Measurements from ENCODE around the gene SLC22A1. TPM values are rescaled to one million over a fixed set of nuclear protein-coding genes. Genes with fewer than 3 reads are reported as not detected.

Gene SLC22A1
- total RNA-seq, 2 experiments from 2014 or later: 0.31 to 1.1 TPM

GRCh38 chr6:160102399-160102798 lies 19.2 kb upstream of the SLC22A1 start:
- no peak overlapping the region for H3K4me3 Mint-ChIP-seq
- H3K9me3 Mint-ChIP-seq: no peaks in the 10 kb centered on the region
- peaks cover 52% of the 10 kb centered on the region for H3K36me3 Mint-ChIP-seq (ENCODE audit: low read depth)
- ChIA-PET CTCF (interaction anchor here (1.0 kb wide), 1 partner anchor 353 kb away, joined by 4 read pairs; no protein-coding TSS in a partner anchor), POLR2A (interaction anchor here (0.6 kb wide), 1 partner anchor 936 kb away, joined by 3 read pairs; no protein-coding TSS in a partner anchor)
- no peak for ATAC-seq
- intact Hi-C loops (cut with micrococcal nuclease): loop anchor here (10.0 kb wide), 1 partner anchor 238 kb away; no protein-coding TSS in a partner anchor
- H3K27me3 Mint-ChIP-seq: no peaks in the 10 kb centered on the region
- no peak for DNase-seq
- no peak overlapping the region for H3K27ac Mint-ChIP-seq
- no peak for TF ChIP-seq CTCF (IDR thresholded peaks at IDR 0.05)
- peaks cover 16% of the 10 kb centered on the region for H3K4me1 Mint-ChIP-seq (ENCODE audit: low read depth)

DNA sequence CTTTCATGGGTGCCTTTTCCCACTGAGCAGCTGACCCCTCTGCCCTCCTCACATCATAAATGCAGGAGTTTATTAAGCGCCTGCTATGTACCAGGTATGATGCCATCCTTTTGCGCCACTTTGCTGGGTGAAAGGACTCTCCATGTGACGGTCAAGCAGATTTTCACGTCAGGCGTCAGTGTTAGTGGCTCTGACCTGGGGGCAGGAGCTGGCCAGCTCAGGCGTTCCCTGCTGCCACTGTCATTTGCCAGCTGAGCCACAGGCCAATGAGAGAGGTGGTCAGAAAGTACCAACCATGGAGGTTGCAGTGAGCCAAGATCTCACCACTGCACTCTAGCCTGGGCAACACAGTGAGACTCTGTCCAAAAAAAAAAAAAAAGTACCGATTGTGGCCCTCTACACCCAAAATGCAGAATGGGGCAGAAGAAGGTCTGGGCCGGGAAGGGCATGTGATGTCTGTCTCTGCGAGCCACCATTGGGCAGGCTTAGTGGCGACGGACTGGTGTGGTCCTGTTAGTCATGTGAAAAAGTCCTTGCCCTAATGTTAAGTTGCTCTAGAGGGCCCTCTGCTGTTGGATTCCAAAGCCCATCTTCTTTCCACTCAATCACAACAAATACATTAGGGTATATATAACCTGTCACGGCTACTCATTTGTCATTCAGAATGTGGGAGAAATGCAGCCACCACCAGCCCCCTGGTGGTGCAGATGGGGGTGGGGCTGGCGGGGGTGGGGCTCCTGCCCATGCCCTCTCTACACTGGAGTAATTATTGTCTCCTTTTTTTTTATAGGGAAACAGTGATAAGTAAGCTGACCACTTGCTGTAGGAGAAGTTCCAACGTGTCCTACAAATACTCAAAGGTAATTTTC lies 18.4 kb upstream of the SLC22A1 start:
- Mint-ChIP-seq H3K4me1 (ENCODE audit: low read depth) (peaks cover 12% of the 10 kb centered on the region), H3K27ac (no peak overlapping the region), H3K36me3 (ENCODE audit: low read depth) (peaks cover 51% of the 10 kb centered on the region), H3K27me3 (no peaks in the 10 kb centered on the region), H3K9me3 (no peaks in the 10 kb centered on the region), H3K4me3 (no peak overlapping the region)
- ChIA-PET CTCF (interaction anchor here (1.0 kb wide), 1 partner anchor 352 kb away, joined by 4 read pairs; no protein-coding TSS in a partner anchor), POLR2A (no interaction called here)
- ATAC-seq (peak; percentile 55), DNase-seq (peak; percentile 47)
- TF ChIP-seq CTCF (IDR thresholded peaks at IDR 0.05): peak; percentile 51
- intact Hi-C loops (cut with micrococcal nuclease): loop anchor here (10.0 kb wide), 1 partner anchor 238 kb away; no protein-coding TSS in a partner anchor

- H3K36me3 Mint-ChIP-seq (ENCODE audit: low read depth): peaks cover 46% of the 10 kb centered on the region
- POLR2A ChIA-PET: no interaction called here
- DNase-seq (no peak), ATAC-seq (no peak)
- H3K9me3 Mint-ChIP-seq: no peaks in the 10 kb centered on the region
- no peak overlapping the region for H3K4me3 Mint-ChIP-seq
- CTCF ChIA-PET: no interaction called here
- TF ChIP-seq CTCF (IDR thresholded peaks at IDR 0.05): no peak
- no peaks in the 10 kb centered on the region for H3K27me3 Mint-ChIP-seq
- no peak overlapping the region for H3K27ac Mint-ChIP-seq
- peaks cover 12% of the 10 kb centered on the region for H3K4me1 Mint-ChIP-seq (ENCODE audit: low read depth)
- intact Hi-C loops (cut with micrococcal nuclease): loop anchor here (10.0 kb wide), 1 partner anchor 239 kb away; no protein-coding TSS in a partner anchor
These were observed 17.9 kb upstream of the SLC22A1 start for GRCh38 chr6:160103825-160104100.

- ATAC-seq (no peak), DNase-seq (no peak)
- intact Hi-C loops (cut with micrococcal nuclease): loop anchor here (10.0 kb wide), 1 partner anchor 240 kb away; no protein-coding TSS in a partner anchor
- H3K9me3 Mint-ChIP-seq: no peaks in the 10 kb centered on the region
- TF ChIP-seq CTCF (IDR thresholded peaks at IDR 0.05): no peak
- H3K27me3 Mint-ChIP-seq: no peaks in the 10 kb centered on the region
- ChIA-PET POLR2A (interaction anchor here (0.5 kb wide), 1 partner anchor 1325 kb away, joined by 3 read pairs; no protein-coding TSS in a partner anchor), CTCF (interaction anchor here (1.3 kb wide), 1 partner anchor 241 kb away, joined by 3 read pairs; no protein-coding TSS in a partner anchor)
- H3K36me3 Mint-ChIP-seq (ENCODE audit: low read depth): peaks cover 43% of the 10 kb centered on the region
- no peak overlapping the region for H3K27ac Mint-ChIP-seq
- no peak overlapping the region for H3K4me3 Mint-ChIP-seq
- peaks cover 7% of the 10 kb centered on the region for H3K4me1 Mint-ChIP-seq (ENCODE audit: low read depth)
These were observed 16.6 kb upstream of the SLC22A1 start for GRCh38 chr6:160104821-160105517.

Data from activated CD8-positive, alpha-beta T cell treated with anti-CD3 and anti-CD28 coated beads for 36 hours (primary cell).